Upper lobe of left lung (tissue), 6 donors: Measurements from ENCODE around the gene BHLHE40. TPM values are rescaled to one million over a fixed set of nuclear protein-coding genes. Genes with fewer than 3 reads are reported as not detected.

Source experiments
- ATAC-seq, 2 donors: fragments of 200-7000 bp; cut with Tn5 transposase; one replicate each; pipeline ENCODE4 v1.9.1; 2022; ENCODE audit warnings: mild to moderate bottlenecking in 2 of 2, moderate library complexity in 2 of 2; ENCODE audit not compliant: low FRiP score in 2 of 2
- DNase-seq, 2 donors: peaks; one replicate each; pipeline ENCODE4 v3.0.0-alpha.2; 2019 to 2020
- H3K27ac ChIP-seq, 4 donors: fragments of 200-600 bp; sonication (generic); one replicate each; pipeline ENCODE4 v1.5.1; 2016 to 2019
- H3K27me3 ChIP-seq, 4 donors: fragments of 200-600 bp; sonication (generic); one replicate each; pipeline ENCODE4 v1.5.1; 2017 to 2019
- H3K36me3 ChIP-seq, 4 donors: fragments of 200-600 bp; sonication (generic); one replicate each; pipeline ENCODE4 v1.5.1; 2016 to 2019
- H3K4me1 ChIP-seq, 4 donors: fragments of 200-600 bp; sonication (generic); one replicate each; pipeline ENCODE4 v1.5.1; 2018 to 2019
- H3K4me3 ChIP-seq, 4 donors: fragments of 200-600 bp; sonication (generic); one replicate each; pipeline ENCODE4 v1.5.1; 2017 to 2019; ENCODE audit warnings: mild to moderate bottlenecking in 2 of 4, moderate library complexity in 1 of 4
- H3K9me3 ChIP-seq, 4 donors: fragments of 200-600 bp; sonication (generic); one replicate each; pipeline ENCODE4 v1.5.1; 2018 to 2019
- CTCF ChIP-seq, 6 experiments: fragments of 450-650 bp in 4 of 6; fragments of 200-600 bp in 2 of 6; sonication (generic) in 2 of 6; IDR thresholded peaks; one replicate each; pipeline ENCODE4 v1.5.1; 2016 to 2019; ENCODE audit warnings: antibody characterized with exemption in 6 of 6
- EP300 ChIP-seq, 4 donors: sonication (generic); formaldehyde crosslinking; IDR thresholded peaks; one replicate each; pipeline ENCODE4 v1.5.1; 2017; ENCODE audit warnings: antibody characterized with exemption in 4 of 4, control low read depth in 2 of 4
- POLR2A ChIP-seq, 4 donors: fragments of 450-650 bp; IDR thresholded peaks; one replicate each; pipeline ENCODE4 v1.5.1; 2016 to 2017; ENCODE audit warnings: antibody characterized with exemption in 4 of 4, mild to moderate bottlenecking in 2 of 4
- POLR2AphosphoS5 ChIP-seq, 2 donors: sonication (generic); formaldehyde crosslinking; IDR thresholded peaks; one replicate each; pipeline ENCODE4 v1.5.1; 2017; ENCODE audit warnings: antibody characterized with exemption in 2 of 2
- WGBS, 2 donors: methylation state at CpG; one replicate each; pipeline ENCODE4 v1.1.5; 2017 to 2018; 5-methylcytosine and 5-hydroxymethylcytosine counted together
- total RNA-seq, 6 donors: library from RNA; depleted of rRNA in 4 of 6; stranded (reverse); fragments of >200 nt in 4 of 6; gene quantifications; one replicate each; pipeline versions ENCODE4 v1.1.0 to v1.2.1, GENCODE V29; 2016 to 2021
- donor health status: DM: no; HTN: no; CAD: no; lungs with moderate emphysema.
- donor health status: DM: no; HTN: yes; CAD: no; lungs with severe emphysema.

Gene BHLHE40
- 100 to 1,000 TPM in 1 of 6 donors, 10 to 100 TPM in 5; 58.7 to 129 (median 78.6) TPM for total RNA-seq

GRCh38 chr3:4979428-4980228 is at the start of gene BHLHE40:
TSS of gene BHLHE40 (plus strand) at chr3:4979437. CDS start at chr3:4979719, 282 bp downstream.
- DNase-seq: peak in 1 of 2 donors; percentile 94
- Histone ChIP-seq H3K27ac (peak within 1 kb of the TSS; percentile 96 to 100 (median 98)), H3K4me1 (peaks cover 48 to 66% (median 54%) of the 10 kb centered on the region in 4 donors), H3K4me3 (peak within 1 kb of the TSS; percentile 89 to 95 (median 94)), H3K27me3 (no peaks in the 10 kb centered on the region), H3K36me3 (peaks cover 0 to 27% (median 10%) of the 10 kb centered on the region in 4 donors), H3K9me3 (no peaks in the 10 kb centered on the region)
- ATAC-seq: peak in 1 of 2 donors; percentile 49
- WGBS, 2 donors: 0 to 1% methylated on average over 4 to 23 of the region's 51 CpGs
- TF ChIP-seq POLR2AphosphoS5 (IDR thresholded peaks at IDR 0.05): peak; percentile 76 to 87
- TF ChIP-seq POLR2A (IDR thresholded peaks at IDR 0.05): peak in 3 of 4 donors; percentile 51 to 93 (median 89)
- no peak for TF ChIP-seq CTCF (IDR thresholded peaks at IDR 0.05)
- no peak for TF ChIP-seq EP300 (IDR thresholded peaks at IDR 0.05)

GRCh38 chr3:4930501-4930900 is 48.7 kb upstream of the BHLHE40 start:
- no peaks in the 10 kb centered on the region for H3K4me1 ChIP-seq
- no peak for ATAC-seq
- TF ChIP-seq POLR2A (IDR thresholded peaks at IDR 0.05) (no peak), EP300 (IDR thresholded peaks at IDR 0.05) (no peak), CTCF (IDR thresholded peaks at IDR 0.05) (no peak), POLR2AphosphoS5 (IDR thresholded peaks at IDR 0.05) (no peak)
- no peak for DNase-seq
- H3K9me3 ChIP-seq: no peaks in the 10 kb centered on the region
- no peak overlapping the region for H3K4me3 ChIP-seq
- no peak overlapping the region for H3K27ac ChIP-seq
- 63 to 67% methylated on average over 1 of the region's 1 CpG for WGBS, 2 donors
- no peaks in the 10 kb centered on the region for H3K27me3 ChIP-seq
- no peaks in the 10 kb centered on the region for H3K36me3 ChIP-seq

GRCh38 chr3:4934050-4934449 is 45.2 kb upstream of the BHLHE40 start:
- H3K4me1 ChIP-seq: no peaks in the 10 kb centered on the region
- DNase-seq: no peak
- 94% methylated on average over 3 of the region's 3 CpGs for WGBS, 2 donors

GRCh38 chr3:4935347-4935746 is 43.9 kb upstream of the BHLHE40 start:
- 95 to 100% methylated on average over 1 of the region's 1 CpG for WGBS, 2 donors
- Histone ChIP-seq H3K27ac (no peak overlapping the region), H3K4me1 (no peaks in the 10 kb centered on the region), H3K27me3 (no peaks in the 10 kb centered on the region), H3K4me3 (no peak overlapping the region), H3K36me3 (no peaks in the 10 kb centered on the region), H3K9me3 (no peaks in the 10 kb centered on the region)
- DNase-seq: no peak
- no peak for ATAC-seq
- TF ChIP-seq POLR2AphosphoS5 (IDR thresholded peaks at IDR 0.05) (no peak), EP300 (IDR thresholded peaks at IDR 0.05) (no peak), CTCF (IDR thresholded peaks at IDR 0.05) (no peak), POLR2A (IDR thresholded peaks at IDR 0.05) (no peak)

More at GRCh38 chr3:4934050-4934449, 45.2 kb upstream of the BHLHE40 start:
- H3K27me3 ChIP-seq: no peaks in the 10 kb centered on the region
- ATAC-seq: no peak
- H3K9me3 ChIP-seq: no peaks in the 10 kb centered on the region
- H3K27ac ChIP-seq: no peak overlapping the region
- no peak for TF ChIP-seq POLR2A (IDR thresholded peaks at IDR 0.05)
- no peak for TF ChIP-seq CTCF (IDR thresholded peaks at IDR 0.05)
- no peak for TF ChIP-seq EP300 (IDR thresholded peaks at IDR 0.05)
- TF ChIP-seq POLR2AphosphoS5 (IDR thresholded peaks at IDR 0.05): no peak
- no peaks in the 10 kb centered on the region for H3K36me3 ChIP-seq
- H3K4me3 ChIP-seq: no peak overlapping the region
